Measurements from ENCODE around the gene SLC6A7. TPM values are rescaled to one million over a fixed set of nuclear protein-coding genes. Genes with fewer than 3 reads are reported as not detected.

The SLC6A7 gene
- total and polyA plus RNA-seq, 9 donors, result 0.02 TPM; not detected in 8

- Histone ChIP-seq H3K36me3 (no peaks in the 10 kb centered on the region), H3K27me3 (no peaks in the 10 kb centered on the region), H3K4me3 (no peak overlapping the region), H3K4me1 (ENCODE audit: insufficient read depth) (no peaks in the 10 kb centered on the region), H3K27ac (no peak overlapping the region), H3K9me3 (no peaks in the 10 kb centered on the region)
- intact Hi-C loops (cut with DNase I), result no loop called here
- peak in 1 of 5 donors; percentile 21 for DNase-seq
- WGBS, 3 donors, result 41 to 52% (median 49%) methylated on average over 13 to 16 of the region's 16 CpGs
- TF ChIP-seq CTCF (IDR thresholded peaks at IDR 0.05) (no peak), EP300 (IDR thresholded peaks at IDR 0.05) (no peak), POLR2A (IDR thresholded peaks at IDR 0.05) (no peak)
These were observed 679 bp downstream of the SLC6A7 start for GRCh38 chr5:150190503-150190979.

- Histone ChIP-seq H3K4me3 (no peak overlapping the region), H3K27me3 (no peaks in the 10 kb centered on the region), H3K4me1 (ENCODE audit: insufficient read depth) (no peaks in the 10 kb centered on the region), H3K9me3 (no peaks in the 10 kb centered on the region), H3K27ac (no peak overlapping the region), H3K36me3 (no peaks in the 10 kb centered on the region)
- DNase-seq, result no peak
- intact Hi-C loops (cut with DNase I), result no loop called here
- no peak for TF ChIP-seq CTCF (IDR thresholded peaks at IDR 0.05)
- no peak for TF ChIP-seq EP300 (IDR thresholded peaks at IDR 0.05)
- TF ChIP-seq POLR2A (IDR thresholded peaks at IDR 0.05), result no peak
- WGBS, 3 donors, result 45 to 60% (median 51%) methylated on average over 2 of the region's 2 CpGs
These were observed 1.1 kb downstream of the SLC6A7 start for GRCh38 chr5:150190987-150191386.

- Histone ChIP-seq H3K4me3 (no peak overlapping the region), H3K27ac (no peak overlapping the region), H3K9me3 (no peaks in the 10 kb centered on the region), H3K36me3 (no peaks in the 10 kb centered on the region), H3K4me1 (ENCODE audit: insufficient read depth) (no peaks in the 10 kb centered on the region), H3K27me3 (no peaks in the 10 kb centered on the region)
- 64 to 71% (median 68%) methylated on average over 4 of the region's 4 CpGs for WGBS, 3 donors
- intact Hi-C loops (cut with DNase I), result no loop called here
- TF ChIP-seq EP300 (IDR thresholded peaks at IDR 0.05) (no peak), POLR2A (IDR thresholded peaks at IDR 0.05) (no peak), CTCF (IDR thresholded peaks at IDR 0.05) (no peak)
- no peak for DNase-seq
These were observed 2.6 kb downstream of the SLC6A7 start for GRCh38 chr5:150192462-150192861.

GRCh38 chr5:150195736-150196485 is 6.0 kb downstream of the SLC6A7 start:
- Histone ChIP-seq H3K27me3 (no peaks in the 10 kb centered on the region), H3K27ac (no peak overlapping the region), H3K9me3 (no peaks in the 10 kb centered on the region), H3K4me3 (no peak overlapping the region), H3K36me3 (no peaks in the 10 kb centered on the region), H3K4me1 (ENCODE audit: insufficient read depth) (no peaks in the 10 kb centered on the region)
- no peak for DNase-seq
- intact Hi-C loops (cut with DNase I), result no loop called here
- TF ChIP-seq POLR2A (IDR thresholded peaks at IDR 0.05) (no peak), CTCF (IDR thresholded peaks at IDR 0.05) (no peak), EP300 (IDR thresholded peaks at IDR 0.05) (no peak)
- WGBS, 3 donors, result 73 to 77% (median 75%) methylated on average over 9 of the region's 9 CpGs
